ENCODE measurements around the gene RASGRP1. TPM values are rescaled to one million over a fixed set of nuclear protein-coding genes. Genes with fewer than 3 reads are reported as not detected.

Gene RASGRP1
- total and polyA plus RNA-seq, 10 of the 15 experiments (the other 5 are each of a cell fraction or from before 2014, with no cell fraction given) = 5.6 to 234 (median 20.9) TPM

DNA sequence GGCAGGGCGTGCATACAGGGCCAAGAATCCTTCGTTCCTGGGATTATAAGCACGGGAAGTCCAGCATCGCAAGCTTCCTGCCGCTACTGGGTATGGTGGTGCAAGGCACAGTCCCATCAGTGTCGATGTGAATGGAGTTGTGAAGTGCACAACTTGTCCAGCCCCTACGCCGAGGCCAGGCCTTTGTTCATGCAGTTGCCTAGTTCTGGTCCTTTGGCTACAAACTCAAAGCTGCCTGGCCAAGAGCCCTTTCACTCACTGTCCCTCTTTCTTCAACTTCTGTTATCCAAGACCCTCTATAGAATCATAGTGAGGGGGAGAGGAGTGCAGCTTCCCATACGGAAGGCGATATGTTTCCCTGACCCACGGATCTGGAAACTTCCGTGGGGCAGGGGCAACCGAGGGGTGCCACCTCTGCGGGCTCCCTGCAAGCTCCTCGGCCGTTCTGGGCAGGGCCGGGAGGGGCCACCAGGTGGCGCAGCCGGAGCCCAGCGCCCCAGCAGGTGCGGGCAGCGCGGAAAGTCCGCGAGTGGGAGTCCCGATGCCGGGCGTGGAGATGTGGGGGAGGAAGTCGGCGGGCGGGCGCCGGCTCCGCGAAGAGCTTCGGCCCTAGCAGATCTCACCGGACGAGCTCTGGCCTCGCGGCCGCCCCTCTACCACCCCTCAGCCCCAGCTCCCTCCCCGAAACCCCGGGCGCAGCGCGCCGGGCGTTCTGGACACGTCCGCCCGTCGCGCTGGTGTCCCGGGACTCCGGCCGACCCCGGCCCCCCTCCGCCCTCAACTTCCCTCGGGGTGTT is 693 bp downstream of the RASGRP1 start (continued):
- TF ChIP-seq, protein P1, sequence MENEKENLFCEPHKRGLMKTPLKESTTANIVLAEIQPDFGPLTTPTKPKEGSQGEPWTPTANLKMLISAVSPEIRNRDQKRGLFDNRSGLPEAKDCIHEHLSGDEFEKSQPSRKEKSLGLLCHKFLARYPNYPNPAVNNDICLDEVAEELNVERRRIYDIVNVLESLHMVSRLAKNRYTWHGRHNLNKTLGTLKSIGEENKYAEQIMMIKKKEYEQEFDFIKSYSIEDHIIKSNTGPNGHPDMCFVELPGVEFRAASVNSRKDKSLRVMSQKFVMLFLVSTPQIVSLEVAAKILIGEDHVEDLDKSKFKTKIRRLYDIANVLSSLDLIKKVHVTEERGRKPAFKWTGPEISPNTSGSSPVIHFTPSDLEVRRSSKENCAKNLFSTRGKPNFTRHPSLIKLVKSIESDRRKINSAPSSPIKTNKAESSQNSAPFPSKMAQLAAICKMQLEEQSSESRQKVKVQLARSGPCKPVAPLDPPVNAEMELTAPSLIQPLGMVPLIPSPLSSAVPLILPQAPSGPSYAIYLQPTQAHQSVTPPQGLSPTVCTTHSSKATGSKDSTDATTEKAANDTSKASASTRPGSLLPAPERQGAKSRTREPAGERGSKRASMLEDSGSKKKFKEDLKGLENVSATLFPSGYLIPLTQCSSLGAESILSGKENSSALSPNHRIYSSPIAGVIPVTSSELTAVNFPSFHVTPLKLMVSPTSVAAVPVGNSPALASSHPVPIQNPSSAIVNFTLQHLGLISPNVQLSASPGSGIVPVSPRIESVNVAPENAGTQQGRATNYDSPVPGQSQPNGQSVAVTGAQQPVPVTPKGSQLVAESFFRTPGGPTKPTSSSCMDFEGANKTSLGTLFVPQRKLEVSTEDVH (IDR thresholded peaks at IDR 0.05; ENCODE audit: low read depth, partially characterized antibody) = no peak
- TF ChIP-seq, protein P2, sequence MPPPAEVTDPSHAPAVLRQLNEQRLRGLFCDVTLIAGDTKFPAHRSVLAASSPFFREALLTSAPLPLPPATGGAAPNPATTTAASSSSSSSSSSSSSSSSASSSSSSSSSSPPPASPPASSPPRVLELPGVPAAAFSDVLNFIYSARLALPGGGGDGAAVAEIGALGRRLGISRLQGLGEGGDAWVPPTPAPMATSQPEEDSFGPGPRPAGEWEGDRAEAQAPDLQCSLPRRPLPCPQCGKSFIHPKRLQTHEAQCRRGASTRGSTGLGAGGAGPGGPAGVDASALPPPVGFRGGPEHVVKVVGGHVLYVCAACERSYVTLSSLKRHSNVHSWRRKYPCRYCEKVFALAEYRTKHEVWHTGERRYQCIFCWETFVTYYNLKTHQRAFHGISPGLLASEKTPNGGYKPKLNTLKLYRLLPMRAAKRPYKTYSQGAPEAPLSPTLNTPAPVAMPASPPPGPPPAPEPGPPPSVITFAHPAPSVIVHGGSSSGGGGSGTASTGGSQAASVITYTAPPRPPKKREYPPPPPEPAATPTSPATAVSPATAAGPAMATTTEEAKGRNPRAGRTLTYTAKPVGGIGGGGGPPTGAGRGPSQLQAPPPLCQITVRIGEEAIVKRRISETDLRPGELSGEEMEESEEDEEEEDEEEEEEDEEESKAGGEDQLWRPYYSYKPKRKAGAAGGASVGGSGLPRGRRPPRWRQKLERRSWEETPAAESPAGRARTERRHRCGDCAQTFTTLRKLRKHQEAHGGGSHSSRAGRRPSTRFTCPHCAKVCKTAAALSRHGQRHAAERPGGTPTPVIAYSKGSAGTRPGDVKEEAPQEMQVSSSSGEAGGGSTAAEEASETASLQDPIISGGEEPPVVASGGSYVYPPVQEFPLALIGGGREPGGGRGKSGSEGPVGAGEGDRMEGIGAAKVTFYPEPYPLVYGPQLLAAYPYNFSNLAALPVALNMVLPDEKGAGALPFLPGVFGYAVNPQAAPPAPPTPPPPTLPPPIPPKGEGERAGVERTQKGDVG (CRISPR knock-in tag; IDR thresholded peaks at IDR 0.05) = no peak
- no peak for TF ChIP-seq ESRRA (IDR thresholded peaks at IDR 0.05; ENCODE audit: low read length)
- TF ChIP-seq RAD51 (IDR thresholded peaks at IDR 0.05) = no peak
- TF ChIP-seq GABPA (IDR thresholded peaks at IDR 0.05; ENCODE audit: low read depth) = no peak
- no peak for TF ChIP-seq NFXL1 (IDR thresholded peaks at IDR 0.05; ENCODE audit: borderline replicate concordance)
- TF ChIP-seq TARDBP (IDR thresholded peaks at IDR 0.05; ENCODE audit: borderline replicate concordance) = 0 out of 2 replicates have a peak, but pooled peaks have one; percentile 53
- no peak for TF ChIP-seq BCL11A (IDR thresholded peaks at IDR 0.05; ENCODE audit: low read depth, low read length)
- TF ChIP-seq SRF (IDR thresholded peaks at IDR 0.05; ENCODE audit: low read depth in 2 of 2, low read length in 2 of 2) = no peak
- no peak for TF ChIP-seq TCF7 (IDR thresholded peaks at IDR 0.05; ENCODE audit: borderline replicate concordance)
- no peak for TF ChIP-seq FOXK2 (IDR thresholded peaks at IDR 0.05)
- no peak for TF ChIP-seq JUNB (IDR thresholded peaks at IDR 0.05)
- TF ChIP-seq CBX3 (IDR thresholded peaks at IDR 0.05; ENCODE audit: borderline replicate concordance, low read depth) = no peak
- TF ChIP-seq SMAD1 (IDR thresholded peaks at IDR 0.05; ENCODE audit: low read depth, partially characterized antibody) = no peak
- TF ChIP-seq EP300 (IDR thresholded peaks at IDR 0.05; ENCODE audit: borderline replicate concordance in 1 of 2, control insufficient read depth in 1 of 2, low read depth in 2 of 2, low read length in 2 of 2) = no peak
- TF ChIP-seq, protein P3, sequence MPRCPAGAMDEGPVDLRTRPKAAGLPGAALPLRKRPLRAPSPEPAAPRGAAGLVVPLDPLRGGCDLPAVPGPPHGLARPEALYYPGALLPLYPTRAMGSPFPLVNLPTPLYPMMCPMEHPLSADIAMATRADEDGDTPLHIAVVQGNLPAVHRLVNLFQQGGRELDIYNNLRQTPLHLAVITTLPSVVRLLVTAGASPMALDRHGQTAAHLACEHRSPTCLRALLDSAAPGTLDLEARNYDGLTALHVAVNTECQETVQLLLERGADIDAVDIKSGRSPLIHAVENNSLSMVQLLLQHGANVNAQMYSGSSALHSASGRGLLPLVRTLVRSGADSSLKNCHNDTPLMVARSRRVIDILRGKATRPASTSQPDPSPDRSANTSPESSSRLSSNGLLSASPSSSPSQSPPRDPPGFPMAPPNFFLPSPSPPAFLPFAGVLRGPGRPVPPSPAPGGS (IDR thresholded peaks at IDR 0.05; ENCODE audit: borderline replicate concordance, insufficient read depth, low read depth, low read length, poor library complexity, severe bottlenecking) = no peak
- peak; percentile 73; the same call in 1 of the 2 replicates for TF ChIP-seq CBX5 (IDR thresholded peaks at IDR 0.05; ENCODE audit: low read depth)
- no peak for TF ChIP-seq NRF1 (conservative IDR thresholded peaks at IDR 0.05; ENCODE audit: low read depth, low read length)
- TF ChIP-seq, protein P4, sequence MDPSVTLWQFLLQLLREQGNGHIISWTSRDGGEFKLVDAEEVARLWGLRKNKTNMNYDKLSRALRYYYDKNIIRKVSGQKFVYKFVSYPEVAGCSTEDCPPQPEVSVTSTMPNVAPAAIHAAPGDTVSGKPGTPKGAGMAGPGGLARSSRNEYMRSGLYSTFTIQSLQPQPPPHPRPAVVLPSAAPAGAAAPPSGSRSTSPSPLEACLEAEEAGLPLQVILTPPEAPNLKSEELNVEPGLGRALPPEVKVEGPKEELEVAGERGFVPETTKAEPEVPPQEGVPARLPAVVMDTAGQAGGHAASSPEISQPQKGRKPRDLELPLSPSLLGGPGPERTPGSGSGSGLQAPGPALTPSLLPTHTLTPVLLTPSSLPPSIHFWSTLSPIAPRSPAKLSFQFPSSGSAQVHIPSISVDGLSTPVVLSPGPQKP (IDR thresholded peaks at IDR 0.05; ENCODE audit: low read depth, low read length) = no peak
- no peak for TF ChIP-seq ASH2L (IDR thresholded peaks at IDR 0.05; ENCODE audit: borderline replicate concordance, low read depth)
- no peak for TF ChIP-seq MEF2A (IDR thresholded peaks at IDR 0.05; ENCODE audit: insufficient read depth, low read depth, low read length)

Measured in GM12878 (cell line).